Spleen (tissue), 11 donors: ENCODE data around the gene CYBA. TPM values are rescaled to one million over a fixed set of nuclear protein-coding genes. Genes with fewer than 3 reads are reported as not detected.

Experiments
- DNase-seq: peaks from one replicate; pipeline ENCODE4 v3.0.0-alpha.2; 2020
- H3K27ac ChIP-seq, 8 donors: fragments of 200-600 bp; sonication (generic) in 7 of 8; 1 replicate in 4 of 8; 2 replicates in 4 of 8; pipeline versions ENCODE4 v1.5.0 to v1.8.0; 2016 to 2021; ENCODE audit warnings: inconsistent platforms in 4 of 8, mild to moderate bottlenecking in 4 of 8, moderate library complexity in 1 of 8
- H3K27me3 ChIP-seq, 7 donors: fragments of 200-600 bp; sonication (generic) in 6 of 7; replicated peaks in 1 of 7; 1 replicate in 4 of 7; 2 replicates in 3 of 7; pipeline versions ENCODE4 v1.5.0 to v1.8.0; 2016 to 2021; ENCODE audit warnings: inconsistent platforms in 3 of 7, mild to moderate bottlenecking in 1 of 7
- H3K36me3 ChIP-seq, 6 donors: fragments of 200-600 bp; sonication (generic) in 5 of 6; 1 replicate in 4 of 6; 2 replicates in 2 of 6; pipeline versions ENCODE4 v1.5.0 to v1.8.0; 2016 to 2021; ENCODE audit warnings: inconsistent platforms in 2 of 6
- H3K4me1 ChIP-seq, 6 donors: fragments of 200-600 bp; sonication (generic) in 5 of 6; 1 replicate in 3 of 6; 2 replicates in 3 of 6; pipeline versions ENCODE4 v1.5.0 to v1.8.0; 2016 to 2021; ENCODE audit warnings: inconsistent platforms in 3 of 6
- H3K4me3 ChIP-seq, 8 donors: fragments of 200-600 bp; sonication (generic) in 7 of 8; 1 replicate in 4 of 8; 2 replicates in 4 of 8; pipeline versions ENCODE4 v1.5.0 to v1.8.0; 2016 to 2021; ENCODE audit warnings: inconsistent platforms in 4 of 8, mild to moderate bottlenecking in 4 of 8, moderate library complexity in 2 of 8
- H3K9me3 ChIP-seq, 8 donors: fragments of 200-600 bp; sonication (generic) in 7 of 8; 1 replicate in 4 of 8; 2 replicates in 4 of 8; pipeline versions ENCODE4 v1.5.0 to v1.8.0; 2016 to 2021; ENCODE audit warnings: inconsistent platforms in 4 of 8
- CTCF ChIP-seq, 11 experiments: fragments of 200-600 bp in 7 of 11; fragments of 450-650 bp in 4 of 11; sonication (generic) in 4 of 11; IDR thresholded peaks in 8 of 11; conservative IDR thresholded peaks in 3 of 11; 1 replicate in 7 of 11; 2 replicates in 4 of 11; pipeline versions ENCODE4 v1.4.0 to v1.8.0; 2016 to 2021; ENCODE audit warnings: antibody characterized with exemption in 11 of 11, inconsistent platforms in 4 of 11, mild to moderate bottlenecking in 1 of 11
- POLR2A ChIP-seq, 3 donors: fragments of 450-650 bp; IDR thresholded peaks; one replicate each; pipeline ENCODE4 v1.5.1; 2017; ENCODE audit warnings: antibody characterized with exemption in 3 of 3, mild to moderate bottlenecking in 1 of 3
- POLR2AphosphoS5 ChIP-seq, 3 donors: sonication (generic); formaldehyde crosslinking; IDR thresholded peaks; one replicate each; pipeline ENCODE4 v1.5.1; 2017; ENCODE audit warnings: antibody characterized with exemption in 3 of 3
- WGBS, 5 donors: extraction: QIAGEN DNeasy Blood & Tissue Kit in 3 of 5; methylation state at CpG; one replicate each; pipeline versions ENCODE4 v1.1.5 to v1.1.7; 2013 to 2018; 5-methylcytosine and 5-hydroxymethylcytosine counted together
- intact Hi-C: fragments of 100-400 bp; cut with DNase I; formaldehyde crosslinking; loops from one replicate; pipeline ENCODE4 v1.15.0; 2023; ENCODE audit warnings: low total_unique reads
- polyA plus RNA-seq, 3 donors: library from polyadenylated mRNA; stranded (reverse); fragments of 200-250 nt; gene quantifications; one replicate each; pipeline ENCODE4 v1.2.1, GENCODE V29; 2013
- total RNA-seq, 7 donors: library from RNA; depleted of rRNA in 3 of 7; stranded (reverse); fragments of >200 nt in 3 of 7; fragmentation: NEBNext Ultra II Directional in 4 of 7; extraction: Animal tissue kit (Norgen Biotek cat#: 25700) in 4 of 7; gene quantifications; one replicate each; pipeline versions ENCODE4 v1.1.0 to v1.2.1, GENCODE V29; 2016 to 2021
- donor health status: healthy with polysubstance abuse.
- donor health status: DM: no; HTN: no; CAD: no; lungs with moderate emphysema.
- donor health status: DM: no; HTN: no; CAD: no.
- donor health status: Bipolar disorder and iron deficiency.
- donor health status: healthy.
- donor health status: DM: no; HTN: no; CAD: no.
- donor health status: DM: yes; HTN: yes; CAD: no.

The CYBA gene
- total and polyA plus RNA-seq, 10 donors: 557 to 925 (median 644) TPM

- peak overlapping the region in 2 of 8 donors; percentile 97 to 98 for H3K27ac ChIP-seq
- no peaks in the 10 kb centered on the region for H3K27me3 ChIP-seq
- H3K4me3 ChIP-seq: no peak overlapping the region
- TF ChIP-seq POLR2A (IDR thresholded peaks at IDR 0.05): no peak
- no peak for TF ChIP-seq POLR2AphosphoS5 (IDR thresholded peaks at IDR 0.05)
- TF ChIP-seq CTCF (IDR thresholded peaks at IDR 0.05 in 8 of 11, conservative IDR thresholded peaks at IDR 0.05 in 3 of 11): no peak
- DNase-seq: peak; percentile 78
- intact Hi-C loops: loop anchor here (10.0 kb wide), 1 partner anchor 50 kb away; the partner anchor contains the start of genes CTU2 and RNF166
- peaks cover 7 to 37% (median 21%) of the 10 kb centered on the region in 6 donors for H3K4me1 ChIP-seq
- H3K36me3 ChIP-seq: peaks cover 0 to 66% (median 30%) of the 10 kb centered on the region in 6 donors
- WGBS, 5 donors: 94 to 97% (median 96%) methylated on average over 36 to 50 of the region's 50 CpGs
- H3K9me3 ChIP-seq: no peaks in the 10 kb centered on the region
These were observed 4.3 kb upstream of the CYBA start for GRCh38 chr16:88655053-88655732.

GRCh38 chr16:88654363-88655052, 3.7 kb upstream of the CYBA start:
- 79 to 96% (median 91%) methylated on average over 14 to 28 of the region's 28 CpGs for WGBS, 5 donors
- DNase-seq: no peak
- no peak overlapping the region for H3K4me3 ChIP-seq
- TF ChIP-seq POLR2AphosphoS5 (IDR thresholded peaks at IDR 0.05) (no peak), CTCF (IDR thresholded peaks at IDR 0.05 in 8 of 11, conservative IDR thresholded peaks at IDR 0.05 in 3 of 11) (no peak), POLR2A (IDR thresholded peaks at IDR 0.05) (no peak)
- peaks cover 0 to 68% (median 30%) of the 10 kb centered on the region in 6 donors for H3K36me3 ChIP-seq
- peaks cover 11 to 39% (median 27%) of the 10 kb centered on the region in 6 donors for H3K4me1 ChIP-seq
- no peaks in the 10 kb centered on the region for H3K9me3 ChIP-seq
- H3K27me3 ChIP-seq: no peaks in the 10 kb centered on the region
- intact Hi-C loops: loop anchor here (10.0 kb wide), 1 partner anchor 50 kb away; the partner anchor contains the start of genes CTU2 and RNF166
- H3K27ac ChIP-seq: peak overlapping the region in 2 of 8 donors; percentile 97 to 98

GRCh38 chr16:88653596-88654362, 2.9 kb upstream of the CYBA start:
- WGBS, 5 donors: 80 to 88% (median 86%) methylated on average over 24 to 32 of the region's 32 CpGs
- peaks cover 0 to 75% (median 36%) of the 10 kb centered on the region in 6 donors for H3K36me3 ChIP-seq
- no peaks in the 10 kb centered on the region for H3K9me3 ChIP-seq
- TF ChIP-seq CTCF (IDR thresholded peaks at IDR 0.05 in 8 of 11, conservative IDR thresholded peaks at IDR 0.05 in 3 of 11) (no peak), POLR2AphosphoS5 (IDR thresholded peaks at IDR 0.05) (peak in 1 of 3 donors; percentile 43), POLR2A (IDR thresholded peaks at IDR 0.05) (no peak)
- peak; percentile 84 for DNase-seq
- intact Hi-C loops: loop anchor here (10.0 kb wide), 1 partner anchor 51 kb away; the partner anchor contains the start of genes CTU2 and RNF166
- H3K27ac ChIP-seq: peak overlapping the region in 3 of 8 donors; percentile 97 to 99 (median 98)
- H3K4me3 ChIP-seq: no peak overlapping the region
- no peaks in the 10 kb centered on the region for H3K27me3 ChIP-seq
- peaks cover 18 to 46% (median 34%) of the 10 kb centered on the region in 6 donors for H3K4me1 ChIP-seq
